GM12892 (cell line): ENCODE results near the gene PRIM2.
A peak's percentile ranks its signal among the peaks of the same experiment; 100 is the strongest.
"Not testable (repeated sequence)": the region's sequence is repeated elsewhere in the genome, so short reads cannot be mapped to it uniquely, and the experiment has no call there.

ENCODE experiments used
- DNase-seq: peaks from one replicate; pipeline ENCODE4 v3.0.0; 2011; ENCODE audit not compliant: insufficient read length
- FAIRE-seq: peaks from 2 replicates; lab custom pipeline; 2011; peaks lifted over from hg19 to GRCh38; lab: Jason Lieb, UNC

Gene PRIM2

GRCh38 chr6:57516776-57517175 is 199.3 kb downstream of the PRIM2 start:
- not testable (repeated sequence) for FAIRE-seq, DNase-seq

DNA sequence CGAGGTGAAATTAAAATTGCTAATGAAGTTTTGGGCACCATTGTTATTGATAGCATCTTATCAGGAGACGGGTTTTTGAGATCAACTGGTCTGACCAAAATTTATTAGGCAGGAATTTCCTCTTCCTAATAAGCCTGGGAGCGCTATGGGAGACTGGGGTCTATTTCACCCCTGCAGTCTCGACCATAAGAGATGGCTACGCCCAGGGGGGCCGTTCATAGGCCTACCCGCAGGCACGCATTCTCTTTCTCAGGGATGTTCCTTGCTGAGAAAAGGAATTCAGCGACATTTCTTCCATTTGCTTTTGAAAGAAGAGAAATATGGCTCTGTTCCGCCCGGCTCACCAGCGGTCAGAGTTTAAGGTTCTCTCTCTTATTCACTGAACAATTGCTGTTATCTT is 201.8 kb downstream of the PRIM2 start:
- not testable (repeated sequence) for FAIRE-seq, DNase-seq

DNA sequence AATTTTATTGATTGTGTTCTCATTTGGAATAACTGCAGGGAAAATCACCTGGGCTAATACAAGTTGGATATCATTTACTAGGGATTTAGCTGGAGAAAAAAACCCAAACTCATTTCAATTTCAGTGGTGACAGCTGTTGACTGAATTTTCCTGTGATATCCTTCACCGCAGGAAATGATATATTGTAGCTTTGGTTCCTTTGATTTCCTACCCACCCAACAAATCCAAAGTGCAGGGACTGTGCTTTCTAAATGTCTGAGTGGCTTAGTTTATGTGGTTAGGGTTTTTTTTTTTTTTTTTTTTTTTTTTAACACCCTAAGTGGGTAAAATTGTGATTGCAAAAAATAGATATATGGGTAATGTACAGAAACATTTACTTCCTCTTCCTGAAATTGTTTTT is 203.7 kb downstream of the PRIM2 start:
- FAIRE-seq, DNase-seq: not testable (repeated sequence)

DNA sequence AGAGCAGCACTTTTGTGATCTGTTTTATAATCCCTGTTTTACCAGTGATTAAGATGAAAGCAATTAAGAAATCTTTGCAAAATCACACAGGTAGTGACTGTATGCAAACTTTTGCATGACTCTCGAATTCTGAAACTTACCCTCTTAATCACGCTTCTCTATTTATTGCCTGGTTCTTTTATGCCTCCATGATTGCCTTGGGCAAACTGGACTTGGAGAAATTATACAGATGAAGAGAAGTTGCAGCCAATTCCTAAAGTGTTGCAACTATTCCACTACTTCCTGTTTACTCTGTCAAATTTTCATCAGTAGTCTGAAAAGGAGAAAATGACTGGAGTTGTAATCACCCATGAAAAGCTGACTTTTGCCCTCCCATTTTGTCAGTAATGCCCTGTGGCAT is 205.8 kb downstream of the PRIM2 start:
- FAIRE-seq, DNase-seq: not testable (repeated sequence)

DNA sequence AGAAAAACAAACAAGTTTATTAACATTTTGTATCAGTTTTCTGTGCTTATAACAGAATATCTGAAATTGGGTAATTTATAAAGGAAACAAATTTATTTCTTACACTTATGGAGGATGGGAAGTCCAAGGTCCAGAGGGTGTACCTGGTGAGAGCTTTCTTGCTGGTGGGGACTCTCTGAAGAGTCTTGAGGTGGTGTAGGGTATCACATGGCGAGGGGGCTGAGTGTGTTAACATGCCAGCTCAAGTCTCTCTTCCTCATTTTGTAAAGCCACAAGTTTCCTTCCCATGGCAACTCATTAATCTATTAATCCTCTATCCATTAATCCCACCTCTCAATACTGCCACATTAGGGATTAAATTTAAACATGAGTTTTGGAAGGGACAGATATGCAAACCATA is 212.3 kb downstream of the PRIM2 start:
- not testable (repeated sequence) for FAIRE-seq, DNase-seq

DNA sequence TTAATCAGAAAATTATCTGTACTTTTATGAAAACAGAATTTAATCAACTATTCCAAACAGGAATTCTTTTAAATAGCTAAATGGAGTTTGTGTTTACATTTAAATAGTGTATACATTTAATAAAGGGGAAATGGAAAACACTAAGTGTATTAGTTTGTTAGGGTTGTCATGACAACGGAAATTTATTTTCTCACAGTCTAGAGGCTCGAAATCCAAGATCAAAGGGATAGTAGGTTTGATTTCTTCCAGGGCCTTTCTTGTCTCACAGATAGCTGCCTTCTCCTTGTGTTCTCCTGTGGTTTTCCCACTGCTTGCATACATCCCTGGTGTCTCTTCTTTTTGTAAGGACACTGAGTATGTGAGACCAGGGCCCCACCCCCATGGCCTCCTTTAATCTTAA is 215.2 kb downstream of the PRIM2 start:
- FAIRE-seq, DNase-seq: not testable (repeated sequence)

DNA sequence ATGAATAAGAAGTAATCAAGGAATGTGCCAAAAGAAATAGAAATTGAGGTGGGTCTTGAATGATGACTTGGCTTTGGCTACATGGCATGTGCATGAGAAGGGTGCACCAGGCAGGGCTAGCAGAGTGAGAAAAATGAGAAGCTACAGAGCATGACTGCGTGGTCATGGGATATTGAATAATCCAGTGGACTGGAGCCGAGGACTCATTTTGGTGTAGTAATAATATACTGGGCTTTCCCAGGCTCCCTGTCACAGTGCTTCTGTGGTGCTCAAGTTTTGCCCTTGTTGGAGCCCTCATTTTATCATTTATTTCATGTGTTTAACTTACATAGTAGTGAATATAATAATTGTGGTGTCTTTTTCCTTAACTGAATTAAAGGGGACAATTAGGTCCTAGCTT is 217.7 kb downstream of the PRIM2 start:
- FAIRE-seq, DNase-seq: not testable (repeated sequence)

DNA sequence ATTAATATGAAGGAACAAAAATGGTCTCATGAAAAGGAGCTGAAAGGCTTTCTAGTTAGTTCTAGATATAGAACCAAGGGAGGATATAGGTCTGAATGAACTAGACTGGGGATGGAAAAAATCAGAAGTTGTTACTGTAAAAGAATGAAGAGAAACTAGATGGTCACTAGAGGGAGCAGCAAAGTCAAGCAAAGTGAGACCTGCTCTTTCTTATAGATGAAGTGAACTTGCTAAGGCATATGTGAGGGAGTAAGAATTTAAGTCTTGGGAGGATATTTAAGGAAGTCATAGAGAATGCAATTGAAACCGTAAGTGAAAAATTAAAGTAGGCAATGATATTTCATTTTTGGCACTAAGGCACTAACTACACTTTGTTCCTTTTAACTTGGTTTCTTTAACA is 218.6 kb downstream of the PRIM2 start:
- not testable (repeated sequence) for DNase-seq, FAIRE-seq

DNA sequence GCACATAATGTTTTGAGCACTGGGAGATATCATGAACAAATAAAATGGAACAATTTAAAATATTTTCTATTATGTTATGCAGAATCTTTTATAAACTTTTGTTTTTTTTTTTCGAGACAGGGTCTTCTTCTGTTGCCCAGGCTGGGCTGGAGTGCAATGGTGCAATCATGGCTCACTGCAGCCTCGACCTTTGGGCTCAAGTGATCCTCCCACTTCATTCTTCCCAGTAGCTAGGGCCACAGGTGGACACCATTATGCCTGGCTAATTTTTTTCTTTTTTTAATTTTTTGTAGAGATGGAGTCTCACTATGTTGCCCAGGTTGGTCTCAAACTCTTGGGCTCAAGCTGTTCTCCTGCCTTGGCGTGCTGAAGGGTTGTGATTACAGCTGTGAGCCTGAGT is 220.5 kb downstream of the PRIM2 start:
- not testable (repeated sequence) for DNase-seq, FAIRE-seq

DNA sequence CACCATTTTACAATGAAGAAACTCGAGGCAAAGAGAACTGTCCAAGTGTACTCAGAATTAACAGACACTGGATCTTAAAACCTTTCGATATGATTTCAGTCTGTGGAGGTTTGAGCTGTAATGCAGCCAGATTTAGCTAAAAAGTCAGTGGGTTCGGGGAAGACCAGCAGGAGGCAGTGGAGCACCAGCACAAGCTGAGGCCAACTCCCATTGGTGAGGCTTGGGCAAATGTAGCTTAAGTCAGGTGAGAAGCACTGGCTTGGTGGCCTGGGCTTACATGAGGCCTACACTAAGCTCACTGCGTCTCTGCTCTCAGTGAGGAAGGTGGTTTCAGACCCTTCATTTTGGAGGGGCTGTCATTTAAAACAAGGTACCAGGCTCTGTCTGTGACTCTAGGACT is 234.5 kb downstream of the PRIM2 start:
- FAIRE-seq, DNase-seq: not testable (repeated sequence)

- not testable (repeated sequence) for DNase-seq, FAIRE-seq
These were observed 240.4 kb downstream of the PRIM2 start for GRCh38 chr6:57557855-57558254.

DNA sequence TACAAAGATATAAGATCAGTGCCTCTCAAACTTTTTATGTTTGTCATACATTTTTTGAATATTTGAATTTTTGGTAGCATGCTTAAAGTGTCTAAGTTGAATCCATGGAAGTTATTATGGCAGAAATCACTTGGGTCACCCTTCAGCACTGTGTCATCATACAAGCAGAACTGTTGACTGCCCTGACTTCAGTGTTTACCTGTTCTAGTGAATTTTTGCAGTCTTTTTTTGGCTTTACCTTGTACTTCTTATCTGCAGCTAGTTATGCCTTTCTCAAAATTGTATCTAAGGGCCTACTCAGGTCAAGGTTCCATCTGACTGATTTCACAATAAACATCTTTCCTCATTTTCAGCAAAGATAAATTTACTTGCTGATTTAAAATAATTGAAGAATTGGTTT is 241.7 kb downstream of the PRIM2 start:
- not testable (repeated sequence) for FAIRE-seq

DNA sequence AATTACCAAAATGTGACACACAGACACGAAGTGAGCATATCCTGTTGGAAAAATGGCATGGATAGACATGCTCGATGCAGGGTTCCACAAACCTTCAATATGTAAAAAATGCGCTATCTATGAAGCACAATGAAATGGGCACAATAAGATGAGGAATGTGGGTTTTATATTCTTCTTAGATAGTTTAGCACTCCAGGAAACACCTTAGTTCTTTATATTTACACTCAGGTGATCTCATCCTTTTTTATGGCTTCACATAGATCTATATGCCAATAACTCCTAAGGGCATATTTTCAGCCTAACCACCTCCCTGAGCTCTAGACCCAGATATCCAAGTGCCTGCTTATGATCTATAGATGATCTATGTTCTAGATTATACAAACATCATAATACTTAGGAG is 244.8 kb downstream of the PRIM2 start:
- DNase-seq, FAIRE-seq: not testable (repeated sequence)

More for the DNA sequence above, 241.7 kb downstream of the PRIM2 start:
- not testable (repeated sequence) for DNase-seq

- not testable (repeated sequence) for FAIRE-seq, DNase-seq
These were observed 254.7 kb downstream of the PRIM2 start for GRCh38 chr6:57572119-57572518.

DNA sequence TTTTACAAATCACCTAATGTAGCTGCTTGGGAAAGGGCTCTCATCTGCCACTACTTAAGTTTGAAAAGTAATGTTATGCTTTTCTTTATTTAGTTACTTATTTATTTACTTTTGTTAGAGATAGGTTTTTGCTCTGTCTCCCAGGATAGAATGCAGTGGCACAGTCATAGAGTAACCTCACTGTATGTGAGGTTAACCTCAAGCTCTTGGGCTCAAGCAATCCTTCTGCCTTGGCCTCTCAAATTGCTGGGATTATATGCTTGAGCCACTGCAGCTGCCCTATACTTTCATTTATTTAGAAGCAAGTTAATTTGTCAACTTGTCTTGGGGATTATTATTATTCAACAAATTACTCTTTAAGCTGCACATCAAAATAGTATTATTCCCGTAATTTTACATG is 255.4 kb downstream of the PRIM2 start:
- not testable (repeated sequence) for DNase-seq

GRCh38 chr6:57577023-57577422 is 259.6 kb downstream of the PRIM2 start:
- FAIRE-seq, DNase-seq: not testable (repeated sequence)

More for the DNA sequence above, 255.4 kb downstream of the PRIM2 start:
- FAIRE-seq, result not testable (repeated sequence)

- FAIRE-seq, result peak; percentile 9
- not testable (repeated sequence) for DNase-seq
These were observed 262.1 kb downstream of the PRIM2 start for GRCh38 chr6:57579489-57579888.

DNA sequence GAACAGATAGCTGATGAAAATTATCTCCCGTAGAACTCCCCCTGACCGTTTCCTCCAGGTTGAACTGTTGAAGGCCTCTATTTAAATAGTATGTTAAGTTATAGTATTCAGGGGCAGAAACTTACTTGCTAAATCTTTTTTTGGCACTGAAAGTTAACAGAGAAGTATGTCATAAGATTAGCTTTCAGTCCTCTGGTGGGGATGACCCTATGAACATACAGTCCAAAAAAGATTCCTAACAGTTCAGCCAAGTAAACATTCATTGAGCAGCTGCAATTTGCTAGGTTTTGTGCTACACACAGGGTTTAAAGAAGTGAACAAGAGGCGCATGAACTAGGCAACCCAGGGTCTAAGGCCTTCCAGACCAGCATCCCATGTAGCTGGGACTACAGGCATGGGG is 264.2 kb downstream of the PRIM2 start:
- FAIRE-seq, DNase-seq: not testable (repeated sequence)

- not testable (repeated sequence) for DNase-seq, FAIRE-seq
These were observed 283.7 kb downstream of the PRIM2 start for GRCh38 chr6:57601105-57601504.

GRCh38 chr6:57605303-57605702 is 287.9 kb downstream of the PRIM2 start:
- DNase-seq, result not testable (repeated sequence)

DNA sequence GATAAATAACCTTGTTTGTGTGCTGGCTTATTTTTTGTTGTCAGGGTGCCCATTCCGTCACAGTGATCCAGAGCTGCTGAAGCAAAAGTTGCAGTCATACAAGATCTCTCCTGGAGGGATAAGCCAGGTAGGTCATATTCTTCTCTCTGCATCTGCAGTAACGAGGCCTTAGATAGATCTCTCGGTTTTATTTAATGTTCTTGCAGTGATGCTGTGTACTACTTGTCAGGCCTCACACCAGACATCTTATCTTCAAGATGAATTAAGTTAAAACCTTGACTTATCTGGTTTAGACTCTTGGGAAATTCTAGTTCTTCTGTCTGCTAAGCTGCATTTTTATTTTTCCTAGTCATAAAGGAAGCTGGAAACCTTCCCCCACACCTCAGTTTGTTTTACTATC is 288.9 kb downstream of the PRIM2 start:
- not testable (repeated sequence) for DNase-seq, FAIRE-seq

More at GRCh38 chr6:57605303-57605702, 287.9 kb downstream of the PRIM2 start:
- FAIRE-seq, result not testable (repeated sequence)

- not testable (repeated sequence) for DNase-seq, FAIRE-seq
These were observed 293.2 kb downstream of the PRIM2 start for GRCh38 chr6:57610612-57611011.
